HEK293 (cell line): ENCODE results near the gene SIRT7.
A peak's percentile ranks its signal among the peaks of the same experiment; 100 is the strongest.

ENCODE experiments used
- GLIS1 ChIP-seq: fragments of 450-650 bp; formaldehyde crosslinking; IDR thresholded peaks from 2 replicates; pipeline ENCODE4 v1.5.1; 2016; ENCODE audit warnings: missing biosample characterization, missing genetic modification characterization
- IKZF3 ChIP-seq: fragments of 450-650 bp; IDR thresholded peaks from 2 replicates; pipeline ENCODE4 v1.5.0; 2018; ENCODE audit warnings: missing biosample characterization, mild to moderate bottlenecking, missing genetic modification characterization, moderate library complexity
- INSM2 ChIP-seq: fragments of 450-650 bp; formaldehyde crosslinking; IDR thresholded peaks from 2 replicates; pipeline ENCODE4 v1.5.1; 2016; ENCODE audit warnings: missing biosample characterization, missing genetic modification characterization
- KLF1 ChIP-seq: fragments of 450-650 bp; formaldehyde crosslinking; IDR thresholded peaks from 2 replicates; pipeline ENCODE4 v1.5.1; 2016; ENCODE audit warnings: missing biosample characterization, missing genetic modification characterization
- KLF9 ChIP-seq: fragments of 450-650 bp; formaldehyde crosslinking; IDR thresholded peaks from 2 replicates; pipeline ENCODE4 v1.5.1; 2016; ENCODE audit warnings: missing biosample characterization, missing genetic modification characterization, low read depth
- MEIS1 ChIP-seq: sonication (generic); formaldehyde crosslinking; IDR thresholded peaks from 2 replicates; pipeline ENCODE4 v1.8.1; 2022; ENCODE audit warnings: missing genetic modification reagents, mild to moderate bottlenecking, borderline replicate concordance
- PRDM2 ChIP-seq: fragments of 450-650 bp; formaldehyde crosslinking; IDR thresholded peaks from 2 replicates; pipeline ENCODE4 v1.5.1; 2016; ENCODE audit warnings: missing biosample characterization, missing genetic modification characterization, borderline replicate concordance
- PRDM6 ChIP-seq: fragments of 450-650 bp; formaldehyde crosslinking; IDR thresholded peaks from 2 replicates; pipeline ENCODE4 v1.5.1; 2017; ENCODE audit warnings: missing biosample characterization, missing genetic modification characterization
- REPIN1 ChIP-seq: fragments of 450-650 bp; formaldehyde crosslinking; IDR thresholded peaks from 2 replicates; pipeline ENCODE4 v1.5.1; 2017; ENCODE audit warnings: missing biosample characterization, missing genetic modification characterization, low read depth
- SCRT2 ChIP-seq: fragments of 450-650 bp; formaldehyde crosslinking; IDR thresholded peaks from 2 replicates; pipeline ENCODE4 v1.5.1; 2016; ENCODE audit warnings: missing biosample characterization, missing genetic modification characterization
- TSHZ1 ChIP-seq: fragments of 450-650 bp; formaldehyde crosslinking; IDR thresholded peaks from 2 replicates; pipeline ENCODE4 v1.5.1; 2016; ENCODE audit warnings: missing biosample characterization, missing genetic modification characterization, borderline replicate concordance
- ZBTB1 ChIP-seq: fragments of 450-650 bp; formaldehyde crosslinking; IDR thresholded peaks from 2 replicates; pipeline ENCODE4 v1.5.1; 2016; ENCODE audit warnings: missing biosample characterization, missing genetic modification characterization
- ZEB2 ChIP-seq: fragments of 450-650 bp; formaldehyde crosslinking; IDR thresholded peaks from 2 replicates; pipeline ENCODE4 v1.5.1; 2016; ENCODE audit warnings: missing biosample characterization, missing genetic modification characterization
- ZNF19 ChIP-seq: fragments of 450-650 bp; formaldehyde crosslinking; IDR thresholded peaks from 2 replicates; pipeline ENCODE4; 2016; ENCODE audit warnings: missing biosample characterization, missing genetic modification characterization, low read depth
- ZNF2 ChIP-seq: fragments of 450-650 bp; formaldehyde crosslinking; IDR thresholded peaks from 2 replicates; pipeline ENCODE4 v1.5.1; 2016; ENCODE audit warnings: missing biosample characterization, missing genetic modification characterization
- ZNF23 ChIP-seq: fragments of 450-650 bp; formaldehyde crosslinking; IDR thresholded peaks from 2 replicates; pipeline ENCODE4 v1.5.1; 2016; ENCODE audit warnings: missing biosample characterization, missing genetic modification characterization, borderline replicate concordance
- ZNF266 ChIP-seq: fragments of 450-650 bp; formaldehyde crosslinking; IDR thresholded peaks from 2 replicates; pipeline ENCODE4 v1.5.1; 2016; ENCODE audit warnings: missing biosample characterization, missing genetic modification characterization, low read depth
- ZNF350 ChIP-seq: fragments of 450-650 bp; formaldehyde crosslinking; IDR thresholded peaks from 2 replicates; pipeline ENCODE4 v1.5.0; 2017; ENCODE audit warnings: missing biosample characterization, mild to moderate bottlenecking, missing genetic modification characterization
- ZNF561 ChIP-seq: fragments of 450-650 bp; IDR thresholded peaks from 2 replicates; pipeline ENCODE4 v1.5.1; 2018; ENCODE audit warnings: missing biosample characterization, missing genetic modification characterization, borderline replicate concordance
- ZNF600 ChIP-seq: fragments of 450-650 bp; formaldehyde crosslinking; IDR thresholded peaks from 2 replicates; pipeline ENCODE4 v1.5.1; 2016; ENCODE audit warnings: missing biosample characterization, missing genetic modification characterization
- ZNF621 ChIP-seq: fragments of 450-650 bp; formaldehyde crosslinking; IDR thresholded peaks from 2 replicates; pipeline ENCODE4 v1.5.1; 2017; ENCODE audit warnings: missing biosample characterization, missing genetic modification characterization
- ZNF626 ChIP-seq: fragments of 450-650 bp; sonication (Bioruptor Pico); formaldehyde crosslinking; IDR thresholded peaks from 2 replicates; pipeline ENCODE4 v1.5.1; 2018; ENCODE audit warnings: missing biosample characterization, missing genetic modification characterization, inconsistent platforms
- ZNF692 ChIP-seq: fragments of 450-650 bp; formaldehyde crosslinking; IDR thresholded peaks from 2 replicates; pipeline ENCODE4 v1.5.1; 2016; ENCODE audit warnings: missing biosample characterization, missing genetic modification characterization
- ZNF777 ChIP-seq: fragments of 450-650 bp; formaldehyde crosslinking; IDR thresholded peaks from 2 replicates; pipeline ENCODE4 v1.5.1; 2017; ENCODE audit warnings: missing biosample characterization, missing genetic modification characterization, borderline replicate concordance
- ZNF792 ChIP-seq: fragments of 450-650 bp; formaldehyde crosslinking; IDR thresholded peaks from 2 replicates; pipeline ENCODE4 v1.5.1; 2016; ENCODE audit warnings: missing biosample characterization, missing genetic modification characterization

Gene SIRT7

GRCh38 chr17:81867170-81867990 is 50.6 kb downstream of the SIRT7 start (continued):
- peak; percentile 40 for TF ChIP-seq ZEB2 (tag by site-specific recombination)
- TF ChIP-seq ZNF692 (tag by site-specific recombination), result 0 out of 2 replicates have a peak, but pooled peaks have one; percentile 25
- peak; percentile 56; the same call in 1 of the 2 replicates for TF ChIP-seq ZNF600 (tag by site-specific recombination)
- TF ChIP-seq REPIN1 (tag by site-specific recombination), result no peak
- TF ChIP-seq KLF1, result peak; percentile 68
- peak; percentile 76 for TF ChIP-seq GLIS1
- TF ChIP-seq ZNF621, result no peak
- TF ChIP-seq ZNF266 (tag by site-specific recombination), result no peak
- peak; percentile 55 for TF ChIP-seq SCRT2
- no peak for TF ChIP-seq ZNF777
- peak; percentile 80 for TF ChIP-seq ZNF2
- peak; percentile 66 for TF ChIP-seq IKZF3 (tag by site-specific recombination)
- no peak for TF ChIP-seq ZNF23 (tag by site-specific recombination)
- TF ChIP-seq TSHZ1 (tag by site-specific recombination), result peak; percentile 13; the same call in 1 of the 2 replicates
- no peak for TF ChIP-seq PRDM2
- TF ChIP-seq ZNF626 (tag by site-specific recombination), result no peak
- TF ChIP-seq PRDM6, result no peak
- TF ChIP-seq MEIS1 (CRISPR knock-in tag), result no peak
- TF ChIP-seq ZNF19, result no peak
- TF ChIP-seq INSM2, result no peak
- TF ChIP-seq ZBTB1 (tag by site-specific recombination), result no peak
- TF ChIP-seq KLF9 (tag by site-specific recombination), result no peak; the same call in 1 of the 2 replicates
- TF ChIP-seq ZNF350 (tag by site-specific recombination), result no peak
- TF ChIP-seq ZNF561 (tag by site-specific recombination), result no peak
- no peak for TF ChIP-seq ZNF792
